GM12872 (cell line): Measurements from ENCODE around the gene TMEM270.

ENCODE experiments used
- CTCF ChIP-seq: IDR thresholded peaks from 3 replicates; pipeline ENCODE4 v1.5.1; 2011; ENCODE audit warnings: low read depth, mild to moderate bottlenecking, low read length, moderate library complexity; ENCODE audit not compliant: insufficient read depth

The TMEM270 gene

GRCh38 chr7:73895626-73896025 lies 34.7 kb downstream of the TMEM270 start:
- no peak for TF ChIP-seq CTCF

GRCh38 chr7:73896454-73896853 lies 35.5 kb downstream of the TMEM270 start:
- TF ChIP-seq CTCF, result no peak

- no peak for TF ChIP-seq CTCF
Observed at GRCh38 chr7:73899731-73900142, 38.8 kb downstream of the TMEM270 start.

GRCh38 chr7:73900286-73900685 lies 39.3 kb downstream of the TMEM270 start:
- TF ChIP-seq CTCF, result no peak

- no peak for TF ChIP-seq CTCF
Observed at GRCh38 chr7:73901231-73901822, 40.4 kb downstream of the TMEM270 start.

- TF ChIP-seq CTCF, result no peak
Observed at GRCh38 chr7:73901823-73902597, 41.1 kb downstream of the TMEM270 start.

GRCh38 chr7:73903321-73904218 lies 42.6 kb downstream of the TMEM270 start:
- TF ChIP-seq CTCF, result no peak
